GM19193 (cell line): ENCODE results near the gene RSAD1.

Source experiments
- POLR2A ChIP-seq: IDR thresholded peaks from 4 replicates; pipeline ENCODE4 v1.6.1; 2011; ENCODE audit not compliant: insufficient read depth, insufficient read length; ENCODE audit errors: extremely low read depth

Gene RSAD1

GRCh38 chr17:50514936-50515702, 36.5 kb downstream of the RSAD1 start:
- no peak for TF ChIP-seq POLR2A

GRCh38 chr17:50517011-50517410, 38.4 kb downstream of the RSAD1 start:
- no peak for TF ChIP-seq POLR2A

GRCh38 chr17:50517504-50518383, 39.1 kb downstream of the RSAD1 start:
- no peak for TF ChIP-seq POLR2A

GRCh38 chr17:50518384-50519023, 39.8 kb downstream of the RSAD1 start:
- no peak for TF ChIP-seq POLR2A

GRCh38 chr17:50519141-50519834, 40.6 kb downstream of the RSAD1 start:
- no peak for TF ChIP-seq POLR2A

- TF ChIP-seq POLR2A = no peak
Measured at GRCh38 chr17:50520483-50520882, 41.8 kb downstream of the RSAD1 start.

GRCh38 chr17:50521514-50521913, 42.9 kb downstream of the RSAD1 start:
- TF ChIP-seq POLR2A = no peak

GRCh38 chr17:50522766-50523165, 44.1 kb downstream of the RSAD1 start:
- no peak for TF ChIP-seq POLR2A

GRCh38 chr17:50523208-50523607, 44.5 kb downstream of the RSAD1 start:
- TF ChIP-seq POLR2A = no peak

- no peak for TF ChIP-seq POLR2A
Measured at GRCh38 chr17:50524838-50525237, 46.2 kb downstream of the RSAD1 start.

- TF ChIP-seq POLR2A = no peak
Measured at GRCh38 chr17:50527155-50527762, 48.6 kb downstream of the RSAD1 start.

- no peak for TF ChIP-seq POLR2A
Measured at GRCh38 chr17:50527949-50528474, 49.4 kb downstream of the RSAD1 start.

- no peak for TF ChIP-seq POLR2A
Measured at GRCh38 chr17:50529849-50530248, 51.2 kb downstream of the RSAD1 start.

GRCh38 chr17:50531428-50532025, 52.9 kb downstream of the RSAD1 start:
- no peak for TF ChIP-seq POLR2A

GRCh38 chr17:50532452-50533024, 53.9 kb downstream of the RSAD1 start, which contains the start of gene EPN3:
TSS of gene EPN3 (plus strand) at chr17:50532735. CDS start at chr17:50536557, 3,822 bp downstream.
- TF ChIP-seq POLR2A = no peak
